Panc1 (cell line): ENCODE results near the gene ABI3BP. TPM values are rescaled to one million over a fixed set of nuclear protein-coding genes. Genes with fewer than 3 reads are reported as not detected.

Experiments used
- ATAC-seq: fragments of 200-7000 bp; cut with Tn5 transposase; 2 replicates; pipeline ENCODE4 v1.9.1; 2020; ENCODE audit warnings: mild to moderate bottlenecking, moderate library complexity
- BruUV-seq: library from RNA; stranded (reverse); fragments of 400-500 nt; replicated peaks from 2 replicates; lab custom pipeline; 2021; lab: Mats Ljungman, UMichigan
- CTCF ChIA-PET: fragments of 300-600 bp; sonication (Branson Sonifier 250); formaldehyde crosslinking; loops from one replicate; lab custom pipeline; 2022; ENCODE audit warnings: antibody characterized with exemption; lab: Charles Lee
- POLR2A ChIA-PET: fragments of 300-600 bp; sonication (Branson Sonifier 250); formaldehyde crosslinking; loops from one replicate; lab custom pipeline; 2022; ENCODE audit warnings: antibody characterized with exemption; lab: Charles Lee
- DNase-seq: peaks from one replicate; pipeline ENCODE4 v3.0.0-alpha.2; 2010; ENCODE audit warnings: low read depth, low spot score
- H3K27ac ChIP-seq: 2 replicates; pipeline ENCODE4 v1.5.1; 2011; ENCODE audit warnings: mild to moderate bottlenecking, low read length, inconsistent platforms
- H3K27me3 ChIP-seq: fragments of 200-500 bp; sonication (Bioruptor generic); 2 replicates; pipeline ENCODE4 v1.6.0; 2014; ENCODE audit warnings: low read length, inconsistent platforms; ENCODE audit not compliant: control insufficient read depth, insufficient read depth
- H3K36me3 ChIP-seq: fragments of 200-500 bp; sonication (Bioruptor generic); 2 replicates; pipeline ENCODE4 v1.5.1; 2014; ENCODE audit warnings: inconsistent platforms, mild to moderate bottlenecking, low read length, moderate library complexity; ENCODE audit not compliant: control insufficient read depth, insufficient read depth
- H3K4me1 ChIP-seq: 2 replicates; pipeline ENCODE4 v1.5.1; 2011; ENCODE audit warnings: inconsistent platforms, mild to moderate bottlenecking, low read length, moderate library complexity; ENCODE audit not compliant: control insufficient read depth, insufficient read depth
- H3K4me3 ChIP-seq, 2 experiments: 2 replicates each; pipeline ENCODE4 v1.5.1; 2011 to 2012; ENCODE audit warnings: low read depth in 2 of 2, low read length in 2 of 2, mild to moderate bottlenecking in 2 of 2, inconsistent platforms in 1 of 2, moderate library complexity in 1 of 2
- H3K9me3 ChIP-seq: fragments of 200-500 bp; sonication (Bioruptor generic); 2 replicates; pipeline ENCODE4 v1.5.1; 2014; ENCODE audit warnings: low read depth, mild to moderate bottlenecking, inconsistent platforms, low read length, moderate library complexity; ENCODE audit not compliant: control insufficient read depth, insufficient read depth
- CTCF ChIP-seq: fragments of 450-650 bp; IDR thresholded peaks from 2 replicates; pipeline ENCODE4 v1.5.1; 2017; ENCODE audit warnings: mild to moderate bottlenecking
- POLR2AphosphoS5 ChIP-seq: IDR thresholded peaks from 2 replicates; pipeline ENCODE4 v1.6.1; 2012; ENCODE audit warnings: mild to moderate bottlenecking, low read depth, low read length, moderate library complexity
- REST ChIP-seq, 2 experiments: IDR thresholded peaks; 2 replicates each; pipeline ENCODE4 v1.6.1; 2011 to 2012; ENCODE audit warnings: low read depth in 2 of 2, control low read depth in 1 of 2, low read length in 1 of 2, mild to moderate bottlenecking in 1 of 2, moderate library complexity in 1 of 2; ENCODE audit not compliant: insufficient read depth in 1 of 2
- SIN3A ChIP-seq: IDR thresholded peaks from 2 replicates; pipeline ENCODE4 v1.6.1; 2012; ENCODE audit warnings: low read depth, mild to moderate bottlenecking, low read length, moderate library complexity, borderline replicate concordance; ENCODE audit not compliant: insufficient read depth
- TCF7L2 ChIP-seq: IDR thresholded peaks from 2 replicates; pipeline ENCODE4 v1.6.1; 2011; ENCODE audit warnings: mild to moderate bottlenecking, low read depth, low read length, inconsistent platforms
- in situ Hi-C: cut with HindIII; loops from 2 replicates; pipeline ENCODE4 v1.10.0; 2016; ENCODE audit warnings: low sequenced_read_pairs, low pct_unique_long_range_greater_than_20kb
- intact Hi-C: fragments of 100-400 bp; cut with micrococcal nuclease; formaldehyde crosslinking; loops from one replicate; pipeline ENCODE4 v1.10.0; 2022; ENCODE audit not compliant: unreplicated experiment
- total RNA-seq: library from RNA; stranded (reverse); gene quantifications from one replicate; pipeline ENCODE4 v1.2.1, GENCODE V29; 2021; ENCODE audit not compliant: unreplicated experiment

Gene ABI3BP
- total RNA-seq, 1 experiment from 2014 or later: 0.21 TPM

- no TSS peak for BruUV-seq
- ChIA-PET POLR2A (no interaction called here), CTCF (interaction anchor here (0.6 to 0.9 kb wide), 3 partner anchors 367 to 1653 kb away, joined by 3 to 6 read pairs (median 4); partner anchors contain the start of gene PCNP)
- no peak overlapping the region for H3K27ac ChIP-seq
- H3K4me1 ChIP-seq: no peaks in the 10 kb centered on the region
- H3K4me3 ChIP-seq: no peak overlapping the region
- in situ Hi-C loops: no loop called here
- H3K9me3 ChIP-seq: no peaks in the 10 kb centered on the region
- intact Hi-C loops: loop anchor here (10.0 kb wide), 1 partner anchor 431 kb away; no protein-coding TSS in a partner anchor
- TF ChIP-seq CTCF: no peak
- no peak for TF ChIP-seq POLR2AphosphoS5
- no peak for TF ChIP-seq REST (IDR thresholded peaks at IDR 0.05; ENCODE audit: insufficient read depth in 1 of 2, low read depth in 2 of 2, low read length in 1 of 2)
- TF ChIP-seq TCF7L2: no peak
- TF ChIP-seq SIN3A: no peak
- H3K36me3 ChIP-seq: peaks cover 29% of the 10 kb centered on the region
- H3K27me3 ChIP-seq: no peaks in the 10 kb centered on the region
- DNase-seq: no peak
- ATAC-seq: no peak
Observed at GRCh38 chr3:100753846-100754245, 239.4 kb downstream of the ABI3BP start.

- Histone ChIP-seq H3K36me3 (peaks cover 73% of the 10 kb centered on the region), H3K4me1 (no peaks in the 10 kb centered on the region), H3K9me3 (no peaks in the 10 kb centered on the region), H3K27ac (no peak overlapping the region), H3K27me3 (no peaks in the 10 kb centered on the region), H3K4me3 (no peak overlapping the region)
- BruUV-seq: no TSS peak
- DNase-seq: no peak
- ChIA-PET CTCF (no interaction called here), POLR2A (no interaction called here)
- ATAC-seq: no peak
- intact Hi-C loops (no loop called here), in situ Hi-C loops (no loop called here)
- TF ChIP-seq TCF7L2 (no peak), SIN3A (no peak), POLR2AphosphoS5 (no peak), CTCF (no peak), REST (IDR thresholded peaks at IDR 0.05; ENCODE audit: insufficient read depth in 1 of 2, low read depth in 2 of 2, low read length in 1 of 2) (no peak)
Observed at GRCh38 chr3:100748967-100749366, 244.3 kb downstream of the ABI3BP start.
